ENCODE measurements around the gene PRR12.
A peak's percentile ranks its signal among the peaks of the same experiment; 100 is the strongest.

PRR12 gene

DNA sequence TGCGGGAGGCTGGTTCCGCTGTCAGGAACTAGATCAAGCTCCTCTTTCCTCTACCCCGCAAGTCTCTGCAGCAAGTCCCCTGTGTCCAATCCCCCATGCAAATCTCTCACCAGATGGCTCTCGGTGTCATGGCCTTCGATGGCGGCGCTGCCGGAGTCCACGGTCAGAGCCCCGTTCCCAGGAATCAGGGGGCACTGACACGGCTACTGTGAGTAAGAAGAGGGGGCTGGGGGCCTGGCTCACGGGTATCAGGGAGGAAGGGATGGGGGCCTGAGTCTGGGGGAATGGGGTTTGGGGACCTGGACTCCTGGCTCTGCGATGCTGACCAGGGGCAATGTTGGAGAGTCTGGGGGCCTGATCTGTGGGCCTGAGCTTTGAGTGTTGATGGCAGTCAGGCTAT lies 55.0 kb downstream of the PRR12 start:
- DNase-seq (ENCODE audit: low spot score) (no peak), ATAC-seq (ENCODE audit: low read depth) (no peak)
- no peaks in the 10 kb centered on the region for H3K27me3 ChIP-seq (ENCODE audit: insufficient read depth, poor library complexity, severe bottlenecking)
- no peaks in the 10 kb centered on the region for H3K9me3 ChIP-seq (ENCODE audit: severe bottlenecking)
- H3K4me1 ChIP-seq (ENCODE audit: insufficient read depth, poor library complexity, severe bottlenecking) = no peaks in the 10 kb centered on the region
- H3K36me3 ChIP-seq (ENCODE audit: low read depth) = peaks cover 51% of the 10 kb centered on the region
- TF ChIP-seq, protein P1, sequence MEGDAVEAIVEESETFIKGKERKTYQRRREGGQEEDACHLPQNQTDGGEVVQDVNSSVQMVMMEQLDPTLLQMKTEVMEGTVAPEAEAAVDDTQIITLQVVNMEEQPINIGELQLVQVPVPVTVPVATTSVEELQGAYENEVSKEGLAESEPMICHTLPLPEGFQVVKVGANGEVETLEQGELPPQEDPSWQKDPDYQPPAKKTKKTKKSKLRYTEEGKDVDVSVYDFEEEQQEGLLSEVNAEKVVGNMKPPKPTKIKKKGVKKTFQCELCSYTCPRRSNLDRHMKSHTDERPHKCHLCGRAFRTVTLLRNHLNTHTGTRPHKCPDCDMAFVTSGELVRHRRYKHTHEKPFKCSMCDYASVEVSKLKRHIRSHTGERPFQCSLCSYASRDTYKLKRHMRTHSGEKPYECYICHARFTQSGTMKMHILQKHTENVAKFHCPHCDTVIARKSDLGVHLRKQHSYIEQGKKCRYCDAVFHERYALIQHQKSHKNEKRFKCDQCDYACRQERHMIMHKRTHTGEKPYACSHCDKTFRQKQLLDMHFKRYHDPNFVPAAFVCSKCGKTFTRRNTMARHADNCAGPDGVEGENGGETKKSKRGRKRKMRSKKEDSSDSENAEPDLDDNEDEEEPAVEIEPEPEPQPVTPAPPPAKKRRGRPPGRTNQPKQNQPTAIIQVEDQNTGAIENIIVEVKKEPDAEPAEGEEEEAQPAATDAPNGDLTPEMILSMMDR (IDR thresholded peaks at IDR 0.05; ENCODE audit: poor library complexity, severe bottlenecking) = no peak
- H3K4me3 ChIP-seq (ENCODE audit: severe bottlenecking) = no peak overlapping the region
- H3K27ac ChIP-seq (ENCODE audit: poor library complexity, severe bottlenecking) = no peak overlapping the region

GRCh38 chr19:49646586-49646985 lies 55.6 kb downstream of the PRR12 start:
- TF ChIP-seq, protein P1 (IDR thresholded peaks at IDR 0.05; ENCODE audit: poor library complexity, severe bottlenecking) = no peak
- DNase-seq (ENCODE audit: low spot score) (no peak), ATAC-seq (ENCODE audit: low read depth) (no peak)
- no peaks in the 10 kb centered on the region for H3K9me3 ChIP-seq (ENCODE audit: severe bottlenecking)
- H3K36me3 ChIP-seq (ENCODE audit: low read depth) = peaks cover 51% of the 10 kb centered on the region
- H3K27me3 ChIP-seq (ENCODE audit: insufficient read depth, poor library complexity, severe bottlenecking) = no peaks in the 10 kb centered on the region
- no peak overlapping the region for H3K27ac ChIP-seq (ENCODE audit: poor library complexity, severe bottlenecking)
- H3K4me3 ChIP-seq (ENCODE audit: severe bottlenecking) = no peak overlapping the region
- no peaks in the 10 kb centered on the region for H3K4me1 ChIP-seq (ENCODE audit: insufficient read depth, poor library complexity, severe bottlenecking)

- peaks cover 72% of the 10 kb centered on the region for H3K36me3 ChIP-seq (ENCODE audit: low read depth)
- H3K27me3 ChIP-seq (ENCODE audit: insufficient read depth, poor library complexity, severe bottlenecking) = no peaks in the 10 kb centered on the region
- ATAC-seq (ENCODE audit: low read depth) = no peak
- no peak overlapping the region for H3K27ac ChIP-seq (ENCODE audit: poor library complexity, severe bottlenecking)
- DNase-seq (ENCODE audit: low spot score) = no peak
- H3K9me3 ChIP-seq (ENCODE audit: severe bottlenecking) = no peaks in the 10 kb centered on the region
- H3K4me3 ChIP-seq (ENCODE audit: severe bottlenecking) = no peak overlapping the region
- TF ChIP-seq, protein P1 (IDR thresholded peaks at IDR 0.05; ENCODE audit: poor library complexity, severe bottlenecking) = no peak
- no peaks in the 10 kb centered on the region for H3K4me1 ChIP-seq (ENCODE audit: insufficient read depth, poor library complexity, severe bottlenecking)
These were observed 60.2 kb downstream of the PRR12 start for GRCh38 chr19:49651029-49651819.

DNA sequence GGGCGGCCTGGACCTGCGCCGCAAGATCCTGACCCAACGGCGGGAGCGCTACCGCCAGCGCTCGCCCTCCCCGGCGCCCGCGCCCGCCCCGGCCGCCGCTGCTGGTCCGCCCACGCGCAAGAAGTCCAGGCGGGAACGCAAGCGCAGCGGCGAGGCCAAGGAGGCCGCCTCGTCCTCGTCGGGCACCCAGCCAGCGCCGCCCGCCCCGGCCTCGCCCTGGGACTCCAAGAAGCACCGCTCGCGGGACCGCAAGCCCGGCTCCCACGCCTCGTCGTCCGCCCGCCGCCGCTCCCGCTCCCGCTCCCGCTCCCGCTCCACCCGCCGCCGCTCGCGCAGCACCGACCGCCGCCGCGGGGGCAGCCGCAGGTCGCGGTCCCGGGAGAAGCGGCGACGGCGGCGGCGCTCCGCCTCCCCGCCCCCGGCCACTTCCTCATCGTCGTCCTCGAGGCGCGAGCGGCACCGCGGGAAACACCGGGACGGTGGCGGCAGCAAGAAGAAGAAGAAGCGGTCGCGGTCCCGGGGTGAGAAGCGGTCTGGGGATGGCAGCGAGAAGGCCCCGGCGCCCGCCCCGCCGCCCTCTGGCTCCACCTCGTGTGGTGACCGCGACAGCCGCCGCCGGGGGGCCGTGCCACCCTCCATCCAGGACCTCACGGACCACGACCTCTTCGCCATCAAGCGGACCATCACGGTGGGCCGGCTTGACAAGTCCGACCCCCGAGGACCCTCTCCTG lies 61.0 kb downstream of the PRR12 start:
- Histone ChIP-seq H3K4me3 (ENCODE audit: severe bottlenecking) (no peak overlapping the region), H3K27ac (ENCODE audit: poor library complexity, severe bottlenecking) (no peak overlapping the region), H3K27me3 (ENCODE audit: insufficient read depth, poor library complexity, severe bottlenecking) (no peaks in the 10 kb centered on the region), H3K9me3 (ENCODE audit: severe bottlenecking) (no peaks in the 10 kb centered on the region), H3K36me3 (ENCODE audit: low read depth) (peaks cover 71% of the 10 kb centered on the region), H3K4me1 (ENCODE audit: insufficient read depth, poor library complexity, severe bottlenecking) (no peaks in the 10 kb centered on the region)
- ATAC-seq (ENCODE audit: low read depth) = no peak
- TF ChIP-seq, protein P1 (IDR thresholded peaks at IDR 0.05; ENCODE audit: poor library complexity, severe bottlenecking) = no peak
- peak; percentile 54 for DNase-seq (ENCODE audit: low spot score)
